Measurements from ENCODE around the gene MED6. TPM values are rescaled to one million over a fixed set of nuclear protein-coding genes. Genes with fewer than 3 reads are reported as not detected.

Gene MED6
- total RNA-seq, 3 donors from 2014 or later: 38.4 to 56.9 (median 45.6) TPM

DNA sequence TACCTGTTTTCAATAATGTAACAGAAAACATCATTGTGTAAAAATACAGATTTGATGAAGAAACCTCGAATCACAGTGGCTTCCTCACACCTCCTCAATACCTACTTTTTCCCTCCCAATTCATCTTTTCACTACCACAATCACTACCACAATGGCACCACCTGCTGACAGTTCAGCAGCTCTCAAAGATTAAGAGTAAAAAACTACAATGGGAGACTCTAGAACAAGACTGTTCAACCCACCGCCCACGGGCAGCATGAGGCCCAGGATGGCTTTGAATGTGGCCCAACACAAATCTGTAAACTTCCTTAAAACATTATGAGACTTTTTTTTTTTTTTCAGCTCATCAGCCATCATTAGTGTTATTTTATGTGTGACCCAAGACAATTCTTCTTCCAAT lies 15.2 kb downstream of the MED6 start:
- H3K36me3 ChIP-seq: peaks cover 3% of the 10 kb centered on the region
- TF ChIP-seq, protein P1, sequence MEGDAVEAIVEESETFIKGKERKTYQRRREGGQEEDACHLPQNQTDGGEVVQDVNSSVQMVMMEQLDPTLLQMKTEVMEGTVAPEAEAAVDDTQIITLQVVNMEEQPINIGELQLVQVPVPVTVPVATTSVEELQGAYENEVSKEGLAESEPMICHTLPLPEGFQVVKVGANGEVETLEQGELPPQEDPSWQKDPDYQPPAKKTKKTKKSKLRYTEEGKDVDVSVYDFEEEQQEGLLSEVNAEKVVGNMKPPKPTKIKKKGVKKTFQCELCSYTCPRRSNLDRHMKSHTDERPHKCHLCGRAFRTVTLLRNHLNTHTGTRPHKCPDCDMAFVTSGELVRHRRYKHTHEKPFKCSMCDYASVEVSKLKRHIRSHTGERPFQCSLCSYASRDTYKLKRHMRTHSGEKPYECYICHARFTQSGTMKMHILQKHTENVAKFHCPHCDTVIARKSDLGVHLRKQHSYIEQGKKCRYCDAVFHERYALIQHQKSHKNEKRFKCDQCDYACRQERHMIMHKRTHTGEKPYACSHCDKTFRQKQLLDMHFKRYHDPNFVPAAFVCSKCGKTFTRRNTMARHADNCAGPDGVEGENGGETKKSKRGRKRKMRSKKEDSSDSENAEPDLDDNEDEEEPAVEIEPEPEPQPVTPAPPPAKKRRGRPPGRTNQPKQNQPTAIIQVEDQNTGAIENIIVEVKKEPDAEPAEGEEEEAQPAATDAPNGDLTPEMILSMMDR (IDR thresholded peaks at IDR 0.05): no peak
- TF ChIP-seq POLR2AphosphoS5 (IDR thresholded peaks at IDR 0.05) (no peak), POLR2A (IDR thresholded peaks at IDR 0.05) (no peak)
- no peak overlapping the region for H3K4me3 ChIP-seq
- no peak overlapping the region for H3K27ac ChIP-seq
- H3K27me3 ChIP-seq: no peaks in the 10 kb centered on the region
- H3K9me3 ChIP-seq: no peaks in the 10 kb centered on the region
- intact Hi-C loops (cut with DNase I; ENCODE audit: low total_unique reads): no loop called here
- no peaks in the 10 kb centered on the region for H3K4me1 ChIP-seq
- no peak for DNase-seq (ENCODE audit: low spot score in 2 of 2)

DNA sequence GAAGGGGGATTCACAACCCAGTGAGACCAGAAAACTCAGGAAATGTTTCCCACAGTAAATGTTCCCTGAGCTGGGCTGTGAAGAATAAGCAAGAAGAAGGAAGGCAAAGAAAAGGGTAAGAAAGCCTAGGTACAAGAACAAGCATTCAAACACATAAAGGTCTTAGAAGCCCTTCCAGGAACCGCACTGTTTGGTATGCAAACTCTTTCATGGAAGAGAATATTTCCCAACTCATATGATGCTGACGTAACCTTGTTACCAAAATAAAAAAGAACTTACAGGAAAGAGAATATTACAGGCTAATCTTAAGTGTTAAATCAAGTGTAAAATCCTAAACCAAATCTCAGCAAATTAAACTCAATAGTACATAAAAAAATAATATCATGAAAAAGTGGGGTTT lies 23.6 kb downstream of the MED6 start:
- no peak overlapping the region for H3K4me3 ChIP-seq
- intact Hi-C loops (cut with DNase I; ENCODE audit: low total_unique reads): no loop called here
- no peak for DNase-seq (ENCODE audit: low spot score in 2 of 2)
- H3K4me1 ChIP-seq: no peaks in the 10 kb centered on the region
- no peak overlapping the region for H3K27ac ChIP-seq
- no peaks in the 10 kb centered on the region for H3K9me3 ChIP-seq
- no peak for TF ChIP-seq POLR2A (IDR thresholded peaks at IDR 0.05)
- H3K27me3 ChIP-seq: no peaks in the 10 kb centered on the region
- no peaks in the 10 kb centered on the region for H3K36me3 ChIP-seq

DNA sequence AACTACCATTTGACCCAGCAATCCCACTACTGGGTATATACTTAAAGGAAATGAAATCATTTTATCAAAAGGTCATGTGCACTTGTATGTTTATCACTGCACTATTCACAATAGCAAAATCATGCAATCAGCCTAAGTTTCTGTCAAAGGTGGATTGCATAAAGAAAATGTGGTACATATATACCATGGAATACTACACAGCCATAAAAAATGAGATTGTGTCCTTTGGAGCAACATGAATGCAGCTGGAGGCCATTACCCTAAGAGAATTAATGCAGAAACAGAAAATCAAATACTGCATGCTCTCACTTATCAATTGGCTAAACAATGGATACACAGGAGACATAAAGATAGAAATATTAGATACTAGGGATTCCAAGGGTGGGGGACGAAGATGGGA lies 27.4 kb downstream of the MED6 start:
- intact Hi-C loops (cut with DNase I; ENCODE audit: low total_unique reads): no loop called here
- Histone ChIP-seq H3K27ac (no peak overlapping the region), H3K36me3 (no peaks in the 10 kb centered on the region), H3K4me3 (no peak overlapping the region), H3K4me1 (no peaks in the 10 kb centered on the region), H3K9me3 (no peaks in the 10 kb centered on the region), H3K27me3 (no peaks in the 10 kb centered on the region)
- DNase-seq (ENCODE audit: low spot score in 2 of 2): no peak
- TF ChIP-seq POLR2AphosphoS5 (IDR thresholded peaks at IDR 0.05) (no peak), POLR2A (IDR thresholded peaks at IDR 0.05) (no peak)
- TF ChIP-seq, protein P1 (IDR thresholded peaks at IDR 0.05): no peak

DNA sequence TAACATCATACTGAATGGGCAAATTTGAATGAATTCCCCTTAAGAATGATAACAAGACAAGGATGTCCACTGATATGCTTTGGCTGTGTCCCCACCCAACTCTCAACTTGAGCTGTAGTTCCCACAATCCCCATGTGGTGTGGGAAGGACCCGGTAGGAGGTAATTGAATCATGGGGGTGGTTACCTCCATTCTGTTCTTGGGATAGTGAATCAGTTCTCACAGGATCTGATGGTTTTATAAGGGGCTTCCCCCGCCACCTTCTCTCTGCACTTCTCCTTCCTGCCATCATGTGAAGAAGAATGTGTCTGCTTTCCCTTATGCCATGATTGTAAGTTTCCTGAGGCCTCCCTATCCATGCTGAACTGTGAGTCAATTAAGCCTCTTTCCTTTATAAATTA lies 29.3 kb downstream of the MED6 start:
- intact Hi-C loops (cut with DNase I; ENCODE audit: low total_unique reads): no loop called here
- TF ChIP-seq POLR2A (IDR thresholded peaks at IDR 0.05) (no peak), POLR2AphosphoS5 (IDR thresholded peaks at IDR 0.05) (no peak)
- TF ChIP-seq, protein P1 (IDR thresholded peaks at IDR 0.05): no peak
- Histone ChIP-seq H3K36me3 (no peaks in the 10 kb centered on the region), H3K27ac (no peak overlapping the region), H3K27me3 (no peaks in the 10 kb centered on the region), H3K9me3 (no peaks in the 10 kb centered on the region), H3K4me3 (no peak overlapping the region), H3K4me1 (no peaks in the 10 kb centered on the region)
- DNase-seq (ENCODE audit: low spot score in 2 of 2): no peak

DNA sequence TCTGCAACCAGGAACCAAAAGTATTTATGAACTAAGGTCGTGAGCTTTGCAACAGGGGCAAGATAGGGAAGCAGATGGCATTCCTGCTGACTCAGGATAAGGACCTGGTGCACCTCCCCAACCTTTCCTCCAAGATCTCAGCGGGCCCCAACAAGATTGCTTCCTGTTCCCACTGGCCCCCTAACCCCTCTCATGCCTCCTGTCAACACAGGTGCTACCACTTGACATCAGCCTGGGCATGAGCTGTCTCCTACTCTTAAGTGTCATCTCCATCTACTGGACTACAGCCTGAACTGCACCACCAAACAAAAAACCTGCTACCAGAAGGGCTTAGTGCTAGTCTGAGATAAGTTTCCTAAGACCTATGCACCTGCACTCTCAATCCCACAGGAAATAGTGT lies 32.7 kb downstream of the MED6 start:
- Histone ChIP-seq H3K36me3 (peaks cover 7% of the 10 kb centered on the region), H3K4me1 (no peaks in the 10 kb centered on the region), H3K27ac (no peak overlapping the region), H3K4me3 (no peak overlapping the region), H3K9me3 (no peaks in the 10 kb centered on the region), H3K27me3 (no peaks in the 10 kb centered on the region)
- intact Hi-C loops (cut with DNase I; ENCODE audit: low total_unique reads): no loop called here
- no peak for DNase-seq (ENCODE audit: low spot score in 2 of 2)
- TF ChIP-seq, protein P1 (IDR thresholded peaks at IDR 0.05): no peak
- no peak for TF ChIP-seq POLR2AphosphoS5 (IDR thresholded peaks at IDR 0.05)
- no peak for TF ChIP-seq POLR2A (IDR thresholded peaks at IDR 0.05)

DNA sequence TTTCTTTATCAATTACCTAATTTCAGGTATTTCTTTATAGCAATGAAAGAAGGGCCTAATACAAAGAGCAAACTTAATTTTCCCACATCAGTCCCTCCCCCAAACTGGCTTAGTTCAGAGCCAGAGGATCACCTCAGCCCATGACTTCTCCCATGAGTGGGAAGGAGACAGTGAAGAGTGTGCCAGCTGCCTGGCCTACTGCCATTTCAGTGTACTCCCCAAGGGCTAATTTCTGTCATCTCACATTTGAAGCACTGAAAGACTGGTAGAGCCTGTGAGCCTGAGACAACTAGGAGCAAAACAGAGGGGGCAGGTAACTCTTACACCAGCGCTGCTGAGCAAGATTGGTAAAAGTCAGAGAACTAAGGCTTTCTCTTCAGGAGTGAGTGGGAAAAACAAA lies 36.6 kb downstream of the MED6 start:
- H3K36me3 ChIP-seq: peaks cover 7% of the 10 kb centered on the region
- H3K4me1 ChIP-seq: no peaks in the 10 kb centered on the region
- DNase-seq (ENCODE audit: low spot score in 2 of 2): no peak
- TF ChIP-seq, protein P1 (IDR thresholded peaks at IDR 0.05): no peak
- no peak for TF ChIP-seq POLR2A (IDR thresholded peaks at IDR 0.05)
- no peak for TF ChIP-seq POLR2AphosphoS5 (IDR thresholded peaks at IDR 0.05)
- intact Hi-C loops (cut with DNase I; ENCODE audit: low total_unique reads): no loop called here
- peaks cover 8 to 9% of the 10 kb centered on the region in 2 donors for H3K9me3 ChIP-seq
- H3K4me3 ChIP-seq: no peak overlapping the region
- no peaks in the 10 kb centered on the region for H3K27me3 ChIP-seq
- H3K27ac ChIP-seq: no peak overlapping the region

Data from breast epithelium (tissue), 4 donors.